Cardiac fibroblast (primary cell): Measurements from ENCODE around the gene VEGFB.
A peak's percentile ranks its signal among the peaks of the same experiment; 100 is the strongest.

Experiments used
- DNase-seq, 2 donors: peaks; one replicate each; pipeline versions ENCODE4 v3.0.0 to v3.0.0-alpha.2; 2010; ENCODE audit warnings: low read depth in 2 of 2
- H3K4me3 ChIP-seq, 2 donors: replicated peaks in 1 of 2; 1 replicate in 1 of 2; 2 replicates in 1 of 2; pipeline ENCODE4 v1.5.1; 2011; ENCODE audit warnings: low read depth in 2 of 2, low read length in 2 of 2, mild to moderate bottlenecking in 2 of 2, moderate library complexity in 1 of 2
- CTCF ChIP-seq: IDR thresholded peaks from one replicate; pipeline ENCODE4 v1.5.1; 2011; ENCODE audit warnings: low read depth, mild to moderate bottlenecking, low read length, inconsistent platforms

Gene VEGFB

GRCh38 chr11:64206457-64207255 is 27.7 kb upstream of the VEGFB start, which contains the start of gene FERMT3:
Gene FERMT3 (plus strand): TSS chr11:64206721. CDS start chr11:64207365, 644 bp downstream.
- TF ChIP-seq CTCF, result no peak
- no peak for DNase-seq
- peak within 1 kb of the TSS in 1 of 2 donors; percentile 30 for H3K4me3 ChIP-seq

- DNase-seq, result peak; percentile 79 to 90
- H3K4me3 ChIP-seq, result peak overlapping the region in 1 of 2 donors; percentile 30
- TF ChIP-seq CTCF, result no peak
These were observed 26.9 kb upstream of the VEGFB start for GRCh38 chr11:64207256-64208085.

- TF ChIP-seq CTCF, result no peak
- H3K4me3 ChIP-seq, result peak overlapping the region in 1 of 2 donors; percentile 30
- no peak for DNase-seq
These were observed 26.1 kb upstream of the VEGFB start for GRCh38 chr11:64208086-64208795.

- no peak for TF ChIP-seq CTCF
- no peak overlapping the region for H3K4me3 ChIP-seq
These were observed 25.4 kb upstream of the VEGFB start for GRCh38 chr11:64208796-64209562.

GRCh38 chr11:64209563-64209843 is 24.9 kb upstream of the VEGFB start:
- no peak for DNase-seq
- no peak for TF ChIP-seq CTCF
- no peak overlapping the region for H3K4me3 ChIP-seq

More at GRCh38 chr11:64208796-64209562, 25.4 kb upstream of the VEGFB start:
- no peak for DNase-seq
